ENCODE data around the gene CHRNA3.
A peak's percentile ranks its signal among the peaks of the same experiment; 100 is the strongest.

The CHRNA3 gene

DNA sequence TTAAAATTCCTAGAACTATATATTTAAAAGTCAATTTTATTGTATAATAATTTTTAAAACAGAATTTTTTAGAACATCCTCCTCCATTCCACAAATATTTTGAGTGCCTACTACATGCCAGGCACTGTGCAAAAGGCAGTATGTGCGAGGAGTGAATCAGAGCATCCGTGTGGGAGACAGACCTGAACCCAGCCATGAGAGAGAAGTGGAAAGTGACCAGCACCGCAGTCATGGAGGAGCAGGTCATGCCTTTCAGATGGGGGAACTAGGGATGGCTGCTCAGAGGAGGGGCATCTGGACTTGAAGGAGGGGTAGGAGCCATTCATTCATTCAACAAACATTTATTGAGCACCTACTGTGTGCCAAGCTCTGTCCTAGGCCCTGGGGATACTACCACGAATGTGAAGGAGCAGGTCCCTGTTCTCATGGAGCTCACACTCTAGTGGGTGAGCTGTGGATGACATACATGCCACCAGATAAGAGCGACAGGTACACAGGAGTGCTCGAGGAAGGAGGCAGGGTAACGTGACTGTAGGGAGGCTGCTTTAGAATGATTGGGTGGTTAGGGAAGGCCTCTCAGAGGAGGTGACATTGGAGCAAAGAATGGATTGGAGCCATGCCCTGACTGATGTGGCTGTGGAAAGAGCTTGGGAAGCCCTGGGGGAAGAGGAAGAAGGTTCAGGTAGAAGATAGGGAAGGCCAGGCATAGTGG lies 3.1 kb upstream of the CHRNA3 start:
- DNase-seq: no peak
- H3K4me3 ChIP-seq (ENCODE audit: low read depth, low read length): no peak overlapping the region
- H3K4me1 ChIP-seq: peaks cover 16% of the 10 kb centered on the region
- H3K27me3 ChIP-seq: no peaks in the 10 kb centered on the region
- H3K9me3 ChIP-seq: no peaks in the 10 kb centered on the region
- H3K36me3 ChIP-seq: peaks cover 67% of the 10 kb centered on the region
- TF ChIP-seq, protein P1, sequence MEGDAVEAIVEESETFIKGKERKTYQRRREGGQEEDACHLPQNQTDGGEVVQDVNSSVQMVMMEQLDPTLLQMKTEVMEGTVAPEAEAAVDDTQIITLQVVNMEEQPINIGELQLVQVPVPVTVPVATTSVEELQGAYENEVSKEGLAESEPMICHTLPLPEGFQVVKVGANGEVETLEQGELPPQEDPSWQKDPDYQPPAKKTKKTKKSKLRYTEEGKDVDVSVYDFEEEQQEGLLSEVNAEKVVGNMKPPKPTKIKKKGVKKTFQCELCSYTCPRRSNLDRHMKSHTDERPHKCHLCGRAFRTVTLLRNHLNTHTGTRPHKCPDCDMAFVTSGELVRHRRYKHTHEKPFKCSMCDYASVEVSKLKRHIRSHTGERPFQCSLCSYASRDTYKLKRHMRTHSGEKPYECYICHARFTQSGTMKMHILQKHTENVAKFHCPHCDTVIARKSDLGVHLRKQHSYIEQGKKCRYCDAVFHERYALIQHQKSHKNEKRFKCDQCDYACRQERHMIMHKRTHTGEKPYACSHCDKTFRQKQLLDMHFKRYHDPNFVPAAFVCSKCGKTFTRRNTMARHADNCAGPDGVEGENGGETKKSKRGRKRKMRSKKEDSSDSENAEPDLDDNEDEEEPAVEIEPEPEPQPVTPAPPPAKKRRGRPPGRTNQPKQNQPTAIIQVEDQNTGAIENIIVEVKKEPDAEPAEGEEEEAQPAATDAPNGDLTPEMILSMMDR (IDR thresholded peaks at IDR 0.05; ENCODE audit: low read depth, low read length): no peak

DNA sequence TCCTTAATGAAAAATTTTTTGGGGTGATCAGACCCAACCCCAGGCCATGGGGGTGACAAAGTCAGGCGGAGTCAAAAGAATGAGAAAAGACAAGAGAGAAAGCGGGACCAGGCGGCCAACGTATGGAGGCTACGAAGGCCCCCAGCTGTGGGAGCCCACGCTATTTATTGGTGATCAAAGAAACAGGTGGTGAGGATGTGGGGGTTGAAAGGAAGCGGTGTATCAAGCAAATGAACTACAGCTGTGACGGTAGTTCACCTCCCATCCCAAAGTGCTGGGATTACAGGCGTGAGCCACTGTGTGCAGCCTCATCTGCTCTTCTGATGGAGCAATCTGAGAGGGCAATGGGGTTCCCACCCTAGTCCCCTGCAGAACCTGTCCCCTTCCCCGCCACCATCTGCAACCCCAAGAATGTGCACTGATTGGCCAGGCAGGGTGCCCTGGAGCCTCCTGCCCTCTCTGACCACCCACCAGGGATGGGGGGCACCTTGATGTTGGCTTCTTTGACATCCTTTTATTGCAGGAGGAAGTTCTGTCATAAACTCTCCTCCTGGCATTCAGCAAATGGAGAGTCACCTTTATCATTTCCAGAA lies 1.1 kb upstream of the CHRNA3 start:
- DNase-seq: no peak
- peak overlapping the region; percentile 73 for H3K4me3 ChIP-seq (ENCODE audit: low read depth, low read length)
- H3K9me3 ChIP-seq: no peaks in the 10 kb centered on the region
- H3K36me3 ChIP-seq: peaks cover 67% of the 10 kb centered on the region
- no peaks in the 10 kb centered on the region for H3K27me3 ChIP-seq
- TF ChIP-seq, protein P1 (IDR thresholded peaks at IDR 0.05; ENCODE audit: low read depth, low read length): no peak
- peaks cover 32% of the 10 kb centered on the region for H3K4me1 ChIP-seq

DNA sequence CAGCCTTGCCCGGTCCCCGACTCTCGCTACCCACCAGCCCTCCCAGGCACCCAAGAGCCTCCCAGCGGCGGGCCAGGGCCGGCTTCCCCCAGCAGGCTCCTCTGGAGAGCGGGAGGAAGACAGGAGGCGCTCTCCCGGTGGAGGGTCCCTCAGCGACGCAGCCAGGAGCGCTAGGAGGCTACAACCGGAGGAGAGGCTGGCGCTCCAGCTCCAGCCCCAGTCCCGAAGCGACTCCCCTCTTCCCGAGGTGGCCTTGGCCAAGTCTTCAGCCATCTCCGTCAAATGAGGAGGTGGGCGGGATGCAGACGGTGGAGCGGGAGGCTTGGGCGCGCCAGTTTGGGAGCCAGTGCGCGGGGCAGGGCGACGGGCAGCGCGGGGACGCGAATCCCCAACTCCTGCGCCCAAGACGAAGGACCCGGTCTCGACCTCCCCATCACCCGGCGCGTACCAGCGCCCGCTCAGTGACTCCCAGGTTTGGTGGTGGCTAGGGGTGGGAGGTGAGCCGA lies 722 bp downstream of the CHRNA3 start:
- Histone ChIP-seq H3K36me3 (peaks cover 67% of the 10 kb centered on the region), H3K27me3 (no peaks in the 10 kb centered on the region), H3K4me1 (peaks cover 23% of the 10 kb centered on the region), H3K4me3 (ENCODE audit: low read depth, low read length) (peak overlapping the region; percentile 73), H3K9me3 (no peaks in the 10 kb centered on the region)
- peak; percentile 65 for DNase-seq
- TF ChIP-seq, protein P1 (IDR thresholded peaks at IDR 0.05; ENCODE audit: low read depth, low read length): peak; percentile 57

DNA sequence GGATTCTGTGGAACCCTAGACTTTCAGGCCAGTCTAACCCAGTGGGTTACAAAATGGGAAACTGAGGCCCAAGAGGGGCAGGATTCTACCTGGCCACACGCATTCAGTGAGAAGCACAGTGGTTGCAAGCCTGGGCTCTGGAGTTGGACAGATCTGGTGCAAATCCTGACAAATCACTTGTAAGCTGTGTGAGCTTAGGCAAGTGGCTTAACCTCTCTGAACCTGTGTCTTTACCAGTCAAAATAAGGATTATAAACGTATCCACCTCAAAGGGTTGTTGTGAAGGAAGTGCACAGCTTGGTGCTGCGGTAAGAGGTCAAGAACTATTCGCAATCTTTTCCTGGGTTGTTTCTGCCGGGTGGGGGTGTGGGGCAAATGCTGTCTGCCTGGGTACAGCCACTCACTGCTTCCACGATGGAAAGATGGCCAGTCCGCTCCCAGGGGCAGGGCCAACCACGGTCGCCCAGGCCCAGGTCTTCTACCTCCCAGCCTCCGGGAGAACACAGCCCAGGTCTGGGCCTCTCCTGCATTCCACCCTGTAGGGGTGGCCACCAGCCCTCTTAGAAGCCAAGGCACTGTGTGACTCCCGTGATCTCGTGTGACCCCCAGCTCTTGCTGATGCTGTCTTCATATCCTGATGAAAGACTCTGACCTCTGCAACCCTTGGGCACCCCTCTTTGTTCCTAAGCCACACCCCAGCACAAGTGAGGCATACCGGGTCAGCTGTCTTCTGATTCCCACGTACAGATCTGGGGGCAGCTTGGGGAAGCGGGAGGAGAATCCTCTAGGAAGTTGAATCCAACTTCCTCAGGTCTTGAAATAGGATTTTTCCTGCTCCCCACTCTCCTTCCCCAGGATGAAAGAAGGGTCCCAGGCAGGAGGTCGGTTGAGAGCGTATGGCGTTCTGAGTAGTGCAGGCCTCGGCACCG lies 1.5 kb downstream of the CHRNA3 start:
- no peaks in the 10 kb centered on the region; the same call in 1 of the 2 replicates for H3K9me3 ChIP-seq
- TF ChIP-seq, protein P1 (IDR thresholded peaks at IDR 0.05; ENCODE audit: low read depth, low read length): no peak
- no peaks in the 10 kb centered on the region for H3K27me3 ChIP-seq
- peaks cover 67% of the 10 kb centered on the region for H3K36me3 ChIP-seq
- DNase-seq: peak; percentile 62
- H3K4me1 ChIP-seq: peaks cover 23% of the 10 kb centered on the region
- H3K4me3 ChIP-seq (ENCODE audit: low read depth, low read length): peak overlapping the region; percentile 73

DNA sequence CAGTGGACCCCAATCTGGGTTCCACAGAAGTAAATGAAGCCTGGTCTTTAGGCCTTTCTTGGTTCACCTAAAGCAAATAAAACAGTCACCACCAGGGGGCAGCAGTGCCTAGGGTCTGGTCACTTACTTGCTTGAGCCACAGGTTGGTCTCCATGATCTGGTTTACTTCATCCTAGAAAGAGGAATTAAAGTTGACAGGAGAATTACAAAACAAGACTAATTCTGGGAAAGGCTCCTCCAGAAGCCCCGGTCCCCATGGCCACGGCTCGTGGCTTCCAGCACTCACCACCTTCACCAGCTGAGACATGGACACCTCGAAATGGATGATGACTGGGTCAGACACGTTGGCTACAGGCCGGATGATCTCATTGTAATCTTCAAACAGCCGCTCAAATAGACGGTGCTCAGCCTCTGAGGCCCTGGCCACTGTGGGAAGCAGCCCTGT lies 2.3 kb downstream of the CHRNA3 start:
- DNase-seq: peak; percentile 94
- peak overlapping the region; percentile 73 for H3K4me3 ChIP-seq (ENCODE audit: low read depth, low read length)
- no peaks in the 10 kb centered on the region; the same call in 1 of the 2 replicates for H3K9me3 ChIP-seq
- H3K27me3 ChIP-seq: no peaks in the 10 kb centered on the region
- H3K36me3 ChIP-seq: peaks cover 68% of the 10 kb centered on the region
- peaks cover 23% of the 10 kb centered on the region for H3K4me1 ChIP-seq
- TF ChIP-seq, protein P1 (IDR thresholded peaks at IDR 0.05; ENCODE audit: low read depth, low read length): peak; percentile 91
